HG02678 (cell line): ENCODE data around the gene LCE1A.

ENCODE experiments used
- ATAC-seq: cut with Tn5 transposase; IDR thresholded peaks from one replicate; pipeline ENCODE4 v1.9.1; 2021; ENCODE audit warnings: mild to moderate bottlenecking, moderate library complexity; ENCODE audit not compliant: unreplicated experiment

LCE1A gene

GRCh38 chr1:152827173-152827572 lies at the start of gene LCE1A:
Gene LCE1A, plus strand, starts transcription at chr1:152827473. Its CDS starts 0 bp downstream, at chr1:152827473.
- no peak for ATAC-seq

GRCh38 chr1:152777510-152778137 lies 49.6 kb upstream of the LCE1A start:
- no peak for ATAC-seq

GRCh38 chr1:152783095-152783494 lies 44.2 kb upstream of the LCE1A start:
- no peak for ATAC-seq

GRCh38 chr1:152786077-152786476 lies 41.2 kb upstream of the LCE1A start, which contains the start of gene LCE1E:
Gene LCE1E, plus strand, starts transcription at chr1:152786257. Its CDS starts 1,043 bp downstream, at chr1:152787300.
- ATAC-seq: no peak

- no peak for ATAC-seq
Observed at GRCh38 chr1:152795686-152796085, 31.6 kb upstream of the LCE1A start.

- no peak for ATAC-seq
Observed at GRCh38 chr1:152796421-152796820, 30.9 kb upstream of the LCE1A start, which contains the start of gene LCE1D. Gene LCE1D, plus strand, starts transcription at chr1:152796721. Its CDS starts 1,074 bp downstream, at chr1:152797795.

- ATAC-seq: no peak
Observed at GRCh38 chr1:152801333-152801732, 25.9 kb upstream of the LCE1A start.

- no peak for ATAC-seq
Observed at GRCh38 chr1:152806576-152806975, 20.7 kb upstream of the LCE1A start, which contains the start of gene LCE1C. Gene LCE1C, minus strand, starts transcription at chr1:152806651. Its CDS starts 1,173 bp downstream, at chr1:152805478.

- ATAC-seq: no peak
Observed at GRCh38 chr1:152811050-152811449, 16.2 kb upstream of the LCE1A start.

GRCh38 chr1:152811671-152812070 lies 15.6 kb upstream of the LCE1A start, which contains the start of gene LCE1B:
Gene LCE1B, plus strand, starts transcription at chr1:152811971. Its CDS starts 476 bp downstream, at chr1:152812447.
- ATAC-seq: no peak

- no peak for ATAC-seq
Observed at GRCh38 chr1:152817309-152817708, 10.0 kb upstream of the LCE1A start.

- no peak for ATAC-seq
Observed at GRCh38 chr1:152823294-152823693, 4.0 kb upstream of the LCE1A start.

GRCh38 chr1:152824964-152825363 lies 2.3 kb upstream of the LCE1A start:
- ATAC-seq: no peak

GRCh38 chr1:152836870-152837269 lies 9.6 kb downstream of the LCE1A start:
- ATAC-seq: no peak

- ATAC-seq: no peak
Observed at GRCh38 chr1:152842556-152842955, 15.3 kb downstream of the LCE1A start, which contains the start of gene LCE6A. Gene LCE6A, plus strand, starts transcription at chr1:152842856. Its CDS starts 665 bp downstream, at chr1:152843521.

- no peak for ATAC-seq
Observed at GRCh38 chr1:152855661-152856060, 28.4 kb downstream of the LCE1A start.

- no peak for ATAC-seq
Observed at GRCh38 chr1:152858062-152858461, 30.8 kb downstream of the LCE1A start.

GRCh38 chr1:152859696-152860095 lies 32.4 kb downstream of the LCE1A start, which contains the start of gene LCE7A:
Gene LCE7A, plus strand, starts transcription at chr1:152859996. Its CDS starts 702 bp downstream, at chr1:152860698.
- no peak for ATAC-seq

GRCh38 chr1:152860129-152860528 lies 32.9 kb downstream of the LCE1A start:
- no peak for ATAC-seq

- no peak for ATAC-seq
Observed at GRCh38 chr1:152861374-152861773, 34.1 kb downstream of the LCE1A start.

- ATAC-seq: no peak
Observed at GRCh38 chr1:152864443-152864842, 37.2 kb downstream of the LCE1A start.

GRCh38 chr1:152866321-152866720 lies 39.0 kb downstream of the LCE1A start:
- ATAC-seq: no peak
